Calu3 (cell line): ENCODE data around the gene EGLN2. TPM values are rescaled to one million over a fixed set of nuclear protein-coding genes. Genes with fewer than 3 reads are reported as not detected.
A peak's percentile ranks its signal among the peaks of the same experiment; 100 is the strongest.

Experiments used
- Bru-seq: library from RNA; stranded (reverse); fragments of 400-500 nt; gene quantifications from one replicate; lab custom pipeline; 2021; lab: Mats Ljungman, UMichigan
- BruChase-seq, 2 experiments: library from RNA; stranded (reverse); fragments of 400-500 nt; gene quantifications; one replicate each; lab custom pipeline; 2021; lab: Mats Ljungman, UMichigan
- BruUV-seq: library from RNA; stranded (reverse); fragments of 400-500 nt; replicated peaks from 2 replicates; lab custom pipeline; 2021; lab: Mats Ljungman, UMichigan
- CTCF ChIA-PET: fragments of 300-600 bp; sonication (Branson Sonifier 250); formaldehyde crosslinking; loops from one replicate; lab custom pipeline; 2022; ENCODE audit warnings: antibody characterized with exemption; lab: Charles Lee
- DNase-seq: peaks from one replicate; pipeline ENCODE4 v3.0.0; 2022
- H3K27ac Mint-ChIP-seq: one replicate; pipeline ENCODE4 v1.8.0; 2022; ENCODE audit warnings: mixed read lengths; ENCODE audit not compliant: unreplicated experiment
- H3K27me3 Mint-ChIP-seq: one replicate; pipeline ENCODE4 v1.8.0; 2022; ENCODE audit warnings: mixed read lengths; ENCODE audit not compliant: unreplicated experiment
- H3K36me3 Mint-ChIP-seq: one replicate; pipeline ENCODE4 v1.8.0; 2022; ENCODE audit warnings: mild to moderate bottlenecking, moderate library complexity, mixed read lengths; ENCODE audit not compliant: insufficient read depth, unreplicated experiment
- H3K4me1 Mint-ChIP-seq: one replicate; pipeline ENCODE4 v1.8.0; 2022; ENCODE audit warnings: mild to moderate bottlenecking, low read depth, mixed read lengths; ENCODE audit not compliant: unreplicated experiment
- H3K4me3 Mint-ChIP-seq: one replicate; pipeline ENCODE4 v1.8.0; 2022; ENCODE audit warnings: mild to moderate bottlenecking, low read depth, moderate library complexity, mixed read lengths; ENCODE audit not compliant: unreplicated experiment
- H3K9me3 Mint-ChIP-seq: one replicate; pipeline ENCODE4 v1.8.0; 2022; ENCODE audit warnings: low read depth, mixed read lengths; ENCODE audit not compliant: unreplicated experiment
- intact Hi-C: fragments of 100-400 bp; cut with micrococcal nuclease; formaldehyde crosslinking; loops from one replicate; pipeline ENCODE4 v1.10.0; 2022; ENCODE audit not compliant: unreplicated experiment
- long read RNA-seq: library from polyadenylated mRNA; stranded (forward); transcript quantifications from one replicate; pipeline ENCODE4 v2.0.0, GENCODE V29; 2022
- total RNA-seq: library from RNA; stranded (reverse); gene quantifications from 2 replicates; pipeline ENCODE4 v1.2.3, GENCODE V29; 2022
- TF ChIP-seq, protein P1 (sequence below): fragments of 200-600 bp; IDR thresholded peaks from one replicate; pipeline ENCODE4 v1.8.0; 2022; ENCODE audit warnings: antibody characterized with exemption; ENCODE audit not compliant: unreplicated experiment

Gene EGLN2
- total RNA-seq (95.4 and 109 TPM in 2 replicates), Bru-seq, nascent RNA (percentile 59 among the genes with signal in this experiment), BruChase-seq, experiment 1, labeled RNA remaining after a 6-hour chase (percentile 65 among the genes with signal in this experiment), BruChase-seq, experiment 2, labeled RNA remaining after a 2-hour chase (percentile 74 among the genes with signal in this experiment)
- long read RNA-seq, transcript EGLN2-201 (6 exons, 2,102 nt): major isoform, 141 of 166 reads
- long read RNA-seq, transcript EGLN2-207 (5 exons, 2,821 nt): minor isoform, 13 of 166 reads
- long read RNA-seq, partial matches to known transcripts: 2 of 166 reads
- long read RNA-seq, other reads (novel, unspliced or antisense): 7 of 166 reads

DNA sequence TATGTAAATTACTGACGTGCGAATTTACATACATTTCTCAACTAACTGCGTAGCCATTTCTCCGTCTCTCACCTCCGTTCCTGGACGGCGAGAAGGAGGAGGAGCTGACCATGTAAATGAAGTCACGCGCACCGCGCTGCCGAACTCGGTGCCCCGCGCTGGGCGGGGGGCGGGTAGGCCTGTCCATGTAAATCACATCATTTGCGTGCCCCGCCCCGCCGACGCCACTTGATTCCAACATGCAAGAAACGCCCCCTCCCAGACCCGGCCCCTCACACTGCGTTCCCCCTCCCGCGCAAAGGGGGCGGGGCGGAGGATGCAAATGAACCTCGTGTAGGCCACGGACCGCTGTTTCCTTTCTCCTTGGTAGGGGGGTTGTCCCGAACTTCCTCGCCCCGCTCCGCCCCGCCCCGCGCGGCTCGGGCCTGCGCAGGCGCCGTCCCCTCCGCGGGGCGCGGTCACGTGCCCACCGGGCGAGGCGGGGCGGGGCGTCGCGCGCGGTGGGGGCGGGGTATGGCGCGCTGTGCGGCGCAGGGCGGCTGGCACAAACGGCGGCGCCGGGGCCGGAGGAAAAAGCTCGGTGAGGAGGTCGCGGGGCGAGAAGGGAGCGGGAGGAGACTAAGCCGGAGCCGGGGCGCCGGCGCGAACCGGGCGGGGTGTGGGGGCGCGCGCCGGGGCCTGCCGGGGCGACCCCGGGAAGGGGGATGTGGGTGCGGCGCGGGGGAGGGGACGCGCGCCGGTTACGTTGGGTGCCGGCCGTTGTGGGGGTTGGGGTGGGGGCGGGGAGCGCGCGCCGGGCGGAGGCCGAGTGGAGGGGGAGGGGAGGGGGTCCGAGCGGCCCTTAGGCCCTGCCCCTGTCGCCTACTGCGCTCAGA, at the start of gene EGLN2:
EGLN2 (plus strand) TSS at position 509 of the 875 bp plus-strand sequence. CDS start 1,382 bp downstream, outside the sequence.
- no peaks in the 10 kb centered on the region for H3K9me3 Mint-ChIP-seq
- TF ChIP-seq, protein P1, sequence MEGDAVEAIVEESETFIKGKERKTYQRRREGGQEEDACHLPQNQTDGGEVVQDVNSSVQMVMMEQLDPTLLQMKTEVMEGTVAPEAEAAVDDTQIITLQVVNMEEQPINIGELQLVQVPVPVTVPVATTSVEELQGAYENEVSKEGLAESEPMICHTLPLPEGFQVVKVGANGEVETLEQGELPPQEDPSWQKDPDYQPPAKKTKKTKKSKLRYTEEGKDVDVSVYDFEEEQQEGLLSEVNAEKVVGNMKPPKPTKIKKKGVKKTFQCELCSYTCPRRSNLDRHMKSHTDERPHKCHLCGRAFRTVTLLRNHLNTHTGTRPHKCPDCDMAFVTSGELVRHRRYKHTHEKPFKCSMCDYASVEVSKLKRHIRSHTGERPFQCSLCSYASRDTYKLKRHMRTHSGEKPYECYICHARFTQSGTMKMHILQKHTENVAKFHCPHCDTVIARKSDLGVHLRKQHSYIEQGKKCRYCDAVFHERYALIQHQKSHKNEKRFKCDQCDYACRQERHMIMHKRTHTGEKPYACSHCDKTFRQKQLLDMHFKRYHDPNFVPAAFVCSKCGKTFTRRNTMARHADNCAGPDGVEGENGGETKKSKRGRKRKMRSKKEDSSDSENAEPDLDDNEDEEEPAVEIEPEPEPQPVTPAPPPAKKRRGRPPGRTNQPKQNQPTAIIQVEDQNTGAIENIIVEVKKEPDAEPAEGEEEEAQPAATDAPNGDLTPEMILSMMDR: no peak
- peak; percentile 100 for DNase-seq
- intact Hi-C loops: loop anchor here (5.0 kb wide), 1 partner anchor 47 kb away; the partner anchor contains the start of genes ACTMAP and SNRPA
- H3K27ac Mint-ChIP-seq: peak within 1 kb of the TSS; percentile 95
- H3K4me3 Mint-ChIP-seq: peak within 1 kb of the TSS; percentile 88
- H3K4me1 Mint-ChIP-seq: peaks cover 53% of the 10 kb centered on the region
- CTCF ChIA-PET: interaction anchor here (0.7 to 2.8 kb wide), 3 partner anchors 21 to 47 kb away, joined by 3 to 15 read pairs (median 4); partner anchors contain the start of gene RAB4B
- no peaks in the 10 kb centered on the region for H3K27me3 Mint-ChIP-seq
- BruUV-seq: no TSS peak
- H3K36me3 Mint-ChIP-seq: peaks cover 71% of the 10 kb centered on the region

DNA sequence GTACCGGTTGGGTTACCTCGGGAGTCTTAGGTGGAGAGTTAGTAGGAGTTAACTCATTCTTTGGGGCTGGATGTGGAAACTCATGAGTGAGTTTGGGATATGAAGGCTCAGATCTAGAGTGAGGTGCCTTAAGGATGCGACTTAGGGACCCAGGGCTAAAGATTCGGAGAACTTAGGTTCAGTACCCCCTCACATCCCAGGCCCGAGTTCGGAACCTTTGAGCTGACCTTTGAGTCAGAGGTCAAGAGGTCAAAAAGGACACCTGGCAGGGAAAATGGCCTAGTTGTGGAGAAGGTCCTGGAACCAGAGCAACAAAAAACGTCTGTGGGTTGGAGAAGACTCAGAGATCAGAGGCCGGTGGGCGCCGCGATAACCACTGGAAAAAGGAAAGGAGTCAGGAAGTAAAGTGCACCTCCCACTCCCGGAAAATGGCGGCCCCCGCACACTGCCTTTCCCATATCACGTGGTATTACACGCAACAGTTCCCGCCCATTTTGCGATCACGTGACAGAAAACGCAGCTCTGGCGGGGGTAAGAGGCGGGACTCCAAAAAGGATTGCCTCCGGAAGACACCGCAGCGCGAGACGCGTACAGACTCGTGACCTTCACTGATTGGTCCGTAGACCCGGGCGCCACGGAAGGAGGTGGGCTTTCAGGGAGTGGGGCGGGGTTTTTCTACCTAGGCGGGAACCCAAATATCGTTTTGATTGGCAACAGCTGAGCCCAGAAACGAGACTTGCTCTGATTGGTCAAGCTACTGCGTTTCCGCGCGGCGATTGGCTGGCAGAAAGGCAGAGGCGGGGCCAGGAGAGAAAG, 48.7 kb upstream of the EGLN2 start, which contains the start of gene ACTMAP:
ACTMAP (minus strand) TSS at position 420 of the 816 bp plus-strand sequence. CDS start 674 bp downstream, outside the sequence.
- peaks cover 66% of the 10 kb centered on the region for H3K36me3 Mint-ChIP-seq
- CTCF ChIA-PET: interaction anchor here (0.6 to 1.5 kb wide), 5 partner anchors 8 to 402 kb away, joined by 3 to 10 read pairs (median 6); partner anchors contain the start of genes C19orf47, COQ8B, ITPKC and PLD3
- BruUV-seq: TSS peak; percentile 91

DNA sequence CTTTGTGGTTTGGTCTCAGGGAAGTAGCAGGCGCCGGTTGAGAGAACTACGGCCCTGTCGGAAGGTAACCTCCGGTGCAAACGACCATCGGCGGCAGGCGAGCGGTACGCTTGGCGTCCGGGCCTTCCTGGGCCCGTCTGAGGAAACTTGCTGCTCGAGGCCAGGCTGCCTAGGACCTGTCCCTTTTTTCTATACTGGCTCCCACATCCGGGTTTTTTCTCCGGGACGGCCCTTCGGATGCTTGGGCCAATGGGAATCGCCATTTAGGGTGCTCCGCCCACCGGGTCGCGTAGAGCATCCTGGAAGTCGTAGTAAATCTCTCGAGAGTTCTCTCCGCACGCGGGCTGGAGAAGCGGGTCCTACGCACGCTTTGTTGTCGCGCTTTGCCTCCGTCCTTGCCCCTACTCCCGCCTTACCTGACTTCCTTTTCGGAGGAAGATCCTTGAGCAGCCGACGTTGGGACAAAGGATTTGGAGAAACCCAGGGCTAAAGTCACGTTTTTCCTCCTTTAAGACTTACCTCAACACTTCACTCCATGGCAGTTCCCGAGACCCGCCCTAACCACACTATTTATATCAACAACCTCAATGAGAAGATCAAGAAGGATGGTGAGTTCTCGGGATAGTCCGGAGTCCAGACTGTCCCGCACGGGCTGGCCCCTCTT, 48.0 kb upstream of the EGLN2 start, which contains the start of gene SNRPA:
SNRPA (plus strand) TSS at position 330 of the 664 bp plus-strand sequence; CDS start at position 536, 206 bp downstream.
- H3K27ac Mint-ChIP-seq: peak within 1 kb of the TSS; percentile 92
- peak within 1 kb of the TSS; percentile 84 for H3K4me3 Mint-ChIP-seq
- peaks cover 49% of the 10 kb centered on the region for H3K4me1 Mint-ChIP-seq
- peaks cover 73% of the 10 kb centered on the region for H3K36me3 Mint-ChIP-seq
- no peaks in the 10 kb centered on the region for H3K9me3 Mint-ChIP-seq
- TF ChIP-seq, protein P1: no peak
- intact Hi-C loops: loop anchor here (5.0 kb wide), 2 partner anchors 34 to 46 kb away; partner anchors contain the start of genes COQ8B, EGLN2 and ITPKC
- no peaks in the 10 kb centered on the region for H3K27me3 Mint-ChIP-seq
- peak; percentile 99 for DNase-seq
- CTCF ChIA-PET: interaction anchor here (0.6 to 1.9 kb wide), 6 partner anchors 9 to 403 kb away, joined by 3 to 10 read pairs (median 7); partner anchors contain the start of genes C19orf47, COQ8B, ITPKC and PLD3
- no TSS peak for BruUV-seq

More for the DNA sequence above, 48.7 kb upstream of the EGLN2 start, which contains the start of gene ACTMAP:
- TF ChIP-seq, protein P1: no peak
- Mint-ChIP-seq H3K9me3 (no peaks in the 10 kb centered on the region), H3K4me3 (peak within 1 kb of the TSS; percentile 84), H3K27ac (peak within 1 kb of the TSS; percentile 92), H3K4me1 (peaks cover 43% of the 10 kb centered on the region), H3K27me3 (no peaks in the 10 kb centered on the region)
- peak; percentile 99 for DNase-seq
- intact Hi-C loops: loop anchor here (5.0 kb wide), 2 partner anchors 33 to 47 kb away; partner anchors contain the start of genes COQ8B, EGLN2 and ITPKC
